HepG2 (cell line): Measurements from ENCODE around the gene ARHGAP45. TPM values are rescaled to one million over a fixed set of nuclear protein-coding genes. Genes with fewer than 3 reads are reported as not detected.

ENCODE experiments used
- ATRX ChIP-seq: sonication (generic); formaldehyde crosslinking; IDR thresholded peaks from 2 replicates; pipeline ENCODE4 v1.4.0; 2020; ENCODE audit warnings: missing genetic modification reagents, borderline replicate concordance
- IKZF1 ChIP-seq: fragments of 450-650 bp; IDR thresholded peaks from 2 replicates; pipeline ENCODE4 v1.7.1; 2016
- NCOR1 ChIP-seq: fragments of 200-600 bp; sonication (generic); IDR thresholded peaks from 2 replicates; pipeline ENCODE4 v1.7.0; 2017; ENCODE audit warnings: antibody characterized with exemption, low read length, borderline replicate concordance
- RFX5 ChIP-seq: IDR thresholded peaks from 2 replicates; pipeline ENCODE4 v1.6.1; 2011; ENCODE audit warnings: low read depth, low read length, improper control_type of control experiment
- SNAI1 ChIP-seq: sonication (generic); formaldehyde crosslinking; IDR thresholded peaks from 2 replicates; pipeline ENCODE4 v1.5.0; 2020; ENCODE audit warnings: mild to moderate bottlenecking, missing genetic modification reagents, borderline replicate concordance
- TRIM24 ChIP-seq: sonication (generic); formaldehyde crosslinking; IDR thresholded peaks from 2 replicates; pipeline ENCODE4 v1.8.0; 2022; ENCODE audit warnings: mild to moderate bottlenecking, missing genetic modification reagents
- ZFP90 ChIP-seq: sonication (generic); formaldehyde crosslinking; IDR thresholded peaks from 2 replicates; pipeline ENCODE4 v1.8.0; 2022; ENCODE audit warnings: missing genetic modification reagents, mild to moderate bottlenecking, inconsistent platforms, borderline replicate concordance
- ZNF136 ChIP-seq: sonication (generic); formaldehyde crosslinking; IDR thresholded peaks from 2 replicates; pipeline ENCODE4 v1.8.1; 2022; ENCODE audit warnings: low read depth, mild to moderate bottlenecking, moderate library complexity, missing genetic modification reagents
- ZNF20 ChIP-seq: sonication (generic); formaldehyde crosslinking; IDR thresholded peaks from 2 replicates; pipeline ENCODE4 v1.4.0; 2020; ENCODE audit warnings: mild to moderate bottlenecking, moderate library complexity, missing genetic modification reagents
- ZNF329 ChIP-seq: sonication (generic); formaldehyde crosslinking; IDR thresholded peaks from 2 replicates; pipeline ENCODE4 v1.9.0; 2021; ENCODE audit warnings: low read depth, mild to moderate bottlenecking, missing genetic modification reagents
- ZNF432 ChIP-seq: sonication (generic); formaldehyde crosslinking; IDR thresholded peaks from 2 replicates; pipeline ENCODE4 v1.5.0; 2020; ENCODE audit warnings: missing genetic modification reagents, mild to moderate bottlenecking, borderline replicate concordance
- ZNF607 ChIP-seq: sonication (generic); formaldehyde crosslinking; IDR thresholded peaks from 2 replicates; pipeline ENCODE4 v1.5.1; 2020; ENCODE audit warnings: missing genetic modification reagents, mild to moderate bottlenecking, borderline replicate concordance
- ZNF772 ChIP-seq: sonication (generic); formaldehyde crosslinking; IDR thresholded peaks from 2 replicates; pipeline ENCODE4 v1.5.0; 2020; ENCODE audit warnings: mild to moderate bottlenecking, missing genetic modification reagents
- ZSCAN12 ChIP-seq: sonication (generic); formaldehyde crosslinking; IDR thresholded peaks from 2 replicates; pipeline ENCODE4 v1.9.0; 2021; ENCODE audit warnings: mild to moderate bottlenecking, missing genetic modification reagents
- polyA plus RNA-seq, 8 experiments: library from polyadenylated mRNA; depleted of rRNA in 3 of 8; stranded (reverse) in 7 of 8; unstranded in 1 of 8; fragments of >200 nt; fragmentation: Illumina TruSeq in 4 of 8; extraction: Trizol in 4 of 8; gene quantifications; 2 replicates each; pipeline versions ENCODE4 v1.2.1 to v1.2.3, GENCODE V29; 2011 to 2016; ENCODE audit warnings: low read depth in 4 of 8, missing spikeins in 1 of 8, mixed read lengths in 1 of 8; ENCODE audit not compliant: insufficient read depth in 1 of 8
- total RNA-seq, 5 experiments: library from RNA; depleted of rRNA; stranded (reverse); fragments of >200 nt; fragmentation: Illumina TruSeq; extraction: Trizol; gene quantifications; 2 replicates each; pipeline ENCODE4 v1.2.3, GENCODE V29; 2016; ENCODE audit warnings: low read depth in 1 of 5
- TF ChIP-seq, protein P1 (sequence below): sonication (generic); formaldehyde crosslinking; IDR thresholded peaks from 2 replicates; pipeline ENCODE4 v1.5.0; 2020; ENCODE audit warnings: mild to moderate bottlenecking, missing genetic modification reagents
- TF ChIP-seq, protein P2 (sequence below): sonication (generic); formaldehyde crosslinking; IDR thresholded peaks from 2 replicates; pipeline ENCODE4 v1.9.0; 2022; ENCODE audit warnings: missing genetic modification reagents, mild to moderate bottlenecking, borderline replicate concordance

Gene ARHGAP45
- total and polyA plus RNA-seq, 2 of the 13 experiments (the other 11 are each of a cell fraction or from before 2014, with no cell fraction given): 0.84 to 32.0 TPM

DNA sequence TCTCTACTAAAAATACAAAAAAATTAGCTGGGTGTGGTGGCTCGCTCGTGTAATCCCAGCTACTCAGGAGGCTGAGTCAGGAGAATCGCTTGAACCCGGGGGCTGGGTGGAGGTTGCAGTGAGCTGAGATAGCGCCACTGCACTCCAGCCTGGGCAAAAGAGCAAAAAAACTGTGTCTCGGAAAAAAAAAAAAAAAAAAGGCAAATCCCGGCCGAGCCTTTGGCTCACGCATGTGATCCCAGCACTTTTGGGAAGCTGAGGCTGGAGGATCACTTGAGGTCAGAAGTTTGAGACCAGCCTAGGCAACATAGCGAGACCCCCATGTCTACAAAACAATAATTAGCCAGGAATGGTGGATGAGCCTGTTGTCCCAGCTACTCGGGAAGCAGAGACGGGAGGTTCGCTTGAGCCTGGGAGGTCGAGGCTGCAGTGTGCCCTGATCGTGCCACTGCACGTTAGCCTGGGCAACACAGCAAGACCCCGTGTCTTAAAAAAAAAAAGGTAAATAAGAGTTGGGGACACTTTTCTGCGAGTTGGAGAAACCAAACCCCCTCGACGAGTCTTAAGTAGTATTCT, 36.3 kb downstream of the ARHGAP45 start (continued):
- TF ChIP-seq, protein P1, sequence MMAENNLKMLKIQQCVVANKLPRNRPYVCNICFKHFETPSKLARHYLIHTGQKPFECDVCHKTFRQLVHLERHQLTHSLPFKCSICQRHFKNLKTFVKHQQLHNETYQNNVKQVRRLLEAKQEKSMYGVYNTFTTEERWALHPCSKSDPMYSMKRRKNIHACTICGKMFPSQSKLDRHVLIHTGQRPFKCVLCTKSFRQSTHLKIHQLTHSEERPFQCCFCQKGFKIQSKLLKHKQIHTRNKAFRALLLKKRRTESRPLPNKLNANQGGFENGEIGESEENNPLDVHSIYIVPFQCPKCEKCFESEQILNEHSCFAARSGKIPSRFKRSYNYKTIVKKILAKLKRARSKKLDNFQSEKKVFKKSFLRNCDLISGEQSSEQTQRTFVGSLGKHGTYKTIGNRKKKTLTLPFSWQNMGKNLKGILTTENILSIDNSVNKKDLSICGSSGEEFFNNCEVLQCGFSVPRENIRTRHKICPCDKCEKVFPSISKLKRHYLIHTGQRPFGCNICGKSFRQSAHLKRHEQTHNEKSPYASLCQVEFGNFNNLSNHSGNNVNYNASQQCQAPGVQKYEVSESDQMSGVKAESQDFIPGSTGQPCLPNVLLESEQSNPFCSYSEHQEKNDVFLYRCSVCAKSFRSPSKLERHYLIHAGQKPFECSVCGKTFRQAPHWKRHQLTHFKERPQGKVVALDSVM: peak; percentile 72
- no peak for TF ChIP-seq ZFP90 (CRISPR knock-in tag)
- TF ChIP-seq ATRX (CRISPR knock-in tag): no peak
- no peak for TF ChIP-seq ZNF432 (CRISPR knock-in tag)
- no peak for TF ChIP-seq RFX5
- TF ChIP-seq ZNF329: no peak
- TF ChIP-seq ZNF20 (CRISPR knock-in tag): no peak
- no peak for TF ChIP-seq IKZF1
- TF ChIP-seq ZNF607 (CRISPR knock-in tag): no peak
- TF ChIP-seq SNAI1 (CRISPR knock-in tag): no peak
- no peak for TF ChIP-seq ZSCAN12 (CRISPR knock-in tag)
- TF ChIP-seq, protein P2, sequence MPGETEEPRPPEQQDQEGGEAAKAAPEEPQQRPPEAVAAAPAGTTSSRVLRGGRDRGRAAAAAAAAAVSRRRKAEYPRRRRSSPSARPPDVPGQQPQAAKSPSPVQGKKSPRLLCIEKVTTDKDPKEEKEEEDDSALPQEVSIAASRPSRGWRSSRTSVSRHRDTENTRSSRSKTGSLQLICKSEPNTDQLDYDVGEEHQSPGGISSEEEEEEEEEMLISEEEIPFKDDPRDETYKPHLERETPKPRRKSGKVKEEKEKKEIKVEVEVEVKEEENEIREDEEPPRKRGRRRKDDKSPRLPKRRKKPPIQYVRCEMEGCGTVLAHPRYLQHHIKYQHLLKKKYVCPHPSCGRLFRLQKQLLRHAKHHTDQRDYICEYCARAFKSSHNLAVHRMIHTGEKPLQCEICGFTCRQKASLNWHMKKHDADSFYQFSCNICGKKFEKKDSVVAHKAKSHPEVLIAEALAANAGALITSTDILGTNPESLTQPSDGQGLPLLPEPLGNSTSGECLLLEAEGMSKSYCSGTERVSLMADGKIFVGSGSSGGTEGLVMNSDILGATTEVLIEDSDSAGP: no peak; the same call in 1 of the 2 replicates
- no peak for TF ChIP-seq ZNF772 (CRISPR knock-in tag)
- no peak for TF ChIP-seq NCOR1
- no peak for TF ChIP-seq TRIM24 (CRISPR knock-in tag)
- TF ChIP-seq ZNF136 (CRISPR knock-in tag): no peak
